GM23338 (cell line): ENCODE measurements around the gene DLGAP4. TPM values are rescaled to one million over a fixed set of nuclear protein-coding genes. Genes with fewer than 3 reads are reported as not detected.

Experiments used
- ATAC-seq: fragments of 200-7000 bp; cut with Tn5 transposase; 3 replicates; pipeline ENCODE4 v1.9.1; 2020
- DNase-seq: peaks from one replicate; pipeline ENCODE4 v3.0.0-alpha.2; 2015; ENCODE audit warnings: low spot score
- H2AFZ ChIP-seq: fragments of 200-600 bp; sonication (generic); 2 replicates; pipeline ENCODE4 v1.8.0; 2016; ENCODE audit warnings: antibody characterized with exemption, mild to moderate bottlenecking, moderate library complexity
- H3F3A ChIP-seq: fragments of 200-600 bp; sonication (generic); replicated peaks from 2 replicates; pipeline ENCODE4 v1.8.0; 2017; ENCODE audit warnings: antibody characterized with exemption, mixed run types, low read depth
- H3K27ac ChIP-seq: fragments of 200-600 bp; sonication (generic); 2 replicates; pipeline ENCODE4 v1.6.1; 2016; ENCODE audit warnings: low read depth
- H3K27me3 ChIP-seq: fragments of 200-600 bp; sonication (generic); 2 replicates; pipeline ENCODE4 v1.8.0; 2016; ENCODE audit warnings: mild to moderate bottlenecking, mixed run types, moderate library complexity; ENCODE audit not compliant: insufficient read depth
- H3K36me3 ChIP-seq: fragments of 200-600 bp; sonication (generic); 2 replicates; pipeline ENCODE4 v1.8.0; 2016; ENCODE audit warnings: mild to moderate bottlenecking; ENCODE audit not compliant: insufficient read depth
- H3K4me1 ChIP-seq: fragments of 200-600 bp; sonication (generic); 2 replicates; pipeline ENCODE4 v1.8.0; 2016; ENCODE audit warnings: mild to moderate bottlenecking, moderate library complexity; ENCODE audit not compliant: insufficient read depth
- H3K4me2 ChIP-seq: fragments of 200-600 bp; sonication (generic); 2 replicates; pipeline ENCODE4 v1.7.1; 2017; ENCODE audit warnings: mixed run types
- H3K4me3 ChIP-seq: fragments of 200-600 bp; sonication (generic); 2 replicates; pipeline ENCODE4 v1.6.1; 2016; ENCODE audit warnings: mixed run types
- H3K79me2 ChIP-seq: fragments of 200-600 bp; sonication (generic); replicated peaks from 2 replicates; pipeline ENCODE4 v1.8.0; 2017; ENCODE audit warnings: mild to moderate bottlenecking; ENCODE audit not compliant: insufficient read depth
- H3K9me2 ChIP-seq: fragments of 200-600 bp; sonication (generic); 2 replicates; pipeline ENCODE4 v1.8.0; 2017; ENCODE audit not compliant: insufficient read depth
- H4K20me1 ChIP-seq: fragments of 200-600 bp; sonication (generic); replicated peaks from 2 replicates; pipeline ENCODE4 v1.8.0; 2017; ENCODE audit warnings: mild to moderate bottlenecking; ENCODE audit not compliant: insufficient read depth
- H3K27ac Mint-ChIP-seq: 2 replicates; pipeline ENCODE4 v1.8.0; 2020; ENCODE audit warnings: inconsistent platforms, mild to moderate bottlenecking, moderate library complexity, mixed read lengths
- H3K27me3 Mint-ChIP-seq: 3 replicates; pipeline ENCODE4 v1.8.0; 2022; ENCODE audit warnings: low read depth, mild to moderate bottlenecking, moderate library complexity, mixed read lengths, inconsistent platforms; ENCODE audit not compliant: insufficient read depth, poor library complexity
- H3K36me3 Mint-ChIP-seq: 3 replicates; pipeline ENCODE4 v1.8.0; 2021; ENCODE audit warnings: low read depth, mild to moderate bottlenecking, inconsistent platforms, moderate library complexity, mixed read lengths
- H3K4me1 Mint-ChIP-seq: 3 replicates; pipeline ENCODE4 v1.8.0; 2020; ENCODE audit warnings: mild to moderate bottlenecking, inconsistent platforms, mixed read lengths
- H3K4me3 Mint-ChIP-seq: 3 replicates; pipeline ENCODE4 v1.8.0; 2021; ENCODE audit warnings: moderate library complexity, mild to moderate bottlenecking, inconsistent platforms, mixed read lengths
- H3K9me3 Mint-ChIP-seq: 3 replicates; pipeline ENCODE4 v1.8.0; 2020; ENCODE audit warnings: moderate library complexity, mild to moderate bottlenecking, inconsistent platforms, mixed read lengths
- CREB1 ChIP-seq: fragments of 250-450 bp; sonication (Bioruptor Pico); IDR thresholded peaks from 2 replicates; pipeline ENCODE4 v1.5.0; 2020; ENCODE audit warnings: low read depth, mild to moderate bottlenecking, moderate library complexity
- EZH2 ChIP-seq: fragments of 200-600 bp; sonication (generic); IDR thresholded peaks from one replicate; pipeline ENCODE4 v1.8.0; 2017; ENCODE audit warnings: antibody characterized with exemption, mild to moderate bottlenecking, low read depth; ENCODE audit not compliant: unreplicated experiment
- EZH2phosphoT487 ChIP-seq: fragments of 200-600 bp; sonication (generic); IDR thresholded peaks from one replicate; pipeline ENCODE4 v1.8.1; 2018; ENCODE audit warnings: antibody characterized with exemption; ENCODE audit not compliant: unreplicated experiment
- JUNB ChIP-seq: IDR thresholded peaks from one replicate; pipeline ENCODE4 v1.6.1; 2016; ENCODE audit warnings: antibody characterized with exemption; ENCODE audit not compliant: unreplicated experiment
- NANOG ChIP-seq: IDR thresholded peaks from 2 replicates; pipeline ENCODE4 v1.6.1; 2016; ENCODE audit warnings: antibody characterized with exemption, borderline replicate concordance
- POLR2AphosphoS5 ChIP-seq: IDR thresholded peaks from 2 replicates; pipeline ENCODE4 v1.6.1; 2016; ENCODE audit warnings: antibody characterized with exemption, low read depth
- STAT1 ChIP-seq: IDR thresholded peaks from one replicate; pipeline ENCODE4 v1.6.1; 2016; ENCODE audit warnings: antibody characterized with exemption; ENCODE audit not compliant: unreplicated experiment
- ZNF114 ChIP-seq: fragments of 250-450 bp; sonication (Bioruptor Pico); IDR thresholded peaks from 2 replicates; pipeline ENCODE4 v1.5.0; 2020; ENCODE audit warnings: mild to moderate bottlenecking, moderate library complexity
- ZNF331 ChIP-seq: fragments of 250-450 bp; sonication (Bioruptor Pico); IDR thresholded peaks from 2 replicates; pipeline ENCODE4 v1.5.0; 2020; ENCODE audit warnings: low read depth, mild to moderate bottlenecking, moderate library complexity
- polyA plus RNA-seq: library from polyadenylated mRNA; unstranded; fragments of >200 nt; fragmentation: Nextera tagmentation; extraction: Ambion mirVana; gene quantifications from 2 replicates; pipeline ENCODE4 v1.2.1, GENCODE V29; 2016
- total RNA-seq: library from RNA; depleted of rRNA; stranded (reverse); fragments of >200 nt; shearing (Covaris generic); gene quantifications from 2 replicates; pipeline ENCODE4 v1.2.3, GENCODE V29; 2014
- TF ChIP-seq, protein P1 (sequence below): IDR thresholded peaks from one replicate; pipeline ENCODE4 v1.6.1; 2018; ENCODE audit warnings: antibody characterized with exemption; ENCODE audit not compliant: unreplicated experiment
- TF ChIP-seq, protein P2 (sequence below): IDR thresholded peaks from 2 replicates; pipeline ENCODE4 v1.6.1; 2016; ENCODE audit warnings: antibody characterized with exemption
- TF ChIP-seq, protein P3 (sequence below), 2 experiments: fragments of 200-600 bp in 1 of 2; sonication (generic) in 1 of 2; conservative IDR thresholded peaks; 2 replicates each; pipeline versions ENCODE4 v1.5.1 to v1.6.1; 2016 to 2017; ENCODE audit warnings: antibody characterized with exemption in 2 of 2, low read depth in 2 of 2, mild to moderate bottlenecking in 2 of 2, moderate library complexity in 1 of 2

Gene DLGAP4
- total and polyA plus RNA-seq, 2 experiments from 2014 or later = 46.1 to 52.2 TPM

DNA sequence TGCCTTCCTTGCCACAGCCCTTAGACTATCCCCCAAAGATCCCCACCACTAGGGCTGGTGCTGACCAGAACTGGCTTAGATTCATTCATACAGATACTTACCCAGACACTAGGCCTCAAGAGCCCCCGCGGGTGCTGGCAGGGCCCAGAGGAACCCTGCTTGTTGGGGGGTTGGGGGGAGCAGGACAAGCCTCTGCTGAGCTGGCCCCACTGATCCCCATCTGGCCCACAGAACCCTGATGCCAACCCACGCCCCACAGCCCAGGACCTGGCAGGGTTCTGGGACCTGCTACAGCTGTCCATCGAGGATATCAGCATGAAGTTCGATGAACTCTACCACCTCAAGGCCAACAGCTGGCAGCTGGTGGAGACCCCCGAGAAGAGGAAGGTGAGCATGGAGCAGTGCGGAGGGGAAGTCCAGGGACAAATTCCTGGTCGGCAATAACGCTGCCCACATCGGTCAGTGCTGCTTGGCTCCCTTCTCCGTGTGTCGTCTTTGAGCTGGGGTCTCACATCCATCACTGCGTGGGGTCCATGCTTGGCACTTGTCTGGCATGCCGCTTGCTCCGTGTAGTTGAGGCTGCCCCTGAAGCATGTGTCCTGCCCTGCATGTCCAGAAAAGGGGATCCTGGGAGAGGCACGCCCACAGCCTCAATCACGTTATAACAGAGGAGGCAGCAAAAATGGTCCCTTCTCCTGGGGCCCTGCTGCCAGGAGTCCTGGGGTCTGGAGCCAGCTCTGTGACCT lies 219.7 kb downstream of the DLGAP4 start:
- H3K4me1 ChIP-seq = no peaks in the 10 kb centered on the region
- no peaks in the 10 kb centered on the region for H3K79me2 ChIP-seq
- peak overlapping the region; percentile 82; the same call in 1 of the 2 replicates for H3K27ac Mint-ChIP-seq
- 0 out of 2 replicates have a peak, but pooled peaks cover 8% of the 10 kb centered on the region for H3F3A ChIP-seq
- H3K27me3 Mint-ChIP-seq = peaks cover 2% of the 10 kb centered on the region
- peaks cover 39% of the 10 kb centered on the region for H3K36me3 Mint-ChIP-seq
- H3K9me3 Mint-ChIP-seq = no peaks in the 10 kb centered on the region
- no peak overlapping the region for H3K4me3 Mint-ChIP-seq
- no peak overlapping the region for H3K4me3 ChIP-seq
- H3K4me2 ChIP-seq = no peak overlapping the region
- no peaks in the 10 kb centered on the region for H3K27me3 ChIP-seq
- DNase-seq (no peak), ATAC-seq (no peak)
- no peak overlapping the region for H2AFZ ChIP-seq
- no peak for TF ChIP-seq JUNB
- TF ChIP-seq CREB1 (CRISPR knock-in tag) = no peak
- TF ChIP-seq, protein P1, sequence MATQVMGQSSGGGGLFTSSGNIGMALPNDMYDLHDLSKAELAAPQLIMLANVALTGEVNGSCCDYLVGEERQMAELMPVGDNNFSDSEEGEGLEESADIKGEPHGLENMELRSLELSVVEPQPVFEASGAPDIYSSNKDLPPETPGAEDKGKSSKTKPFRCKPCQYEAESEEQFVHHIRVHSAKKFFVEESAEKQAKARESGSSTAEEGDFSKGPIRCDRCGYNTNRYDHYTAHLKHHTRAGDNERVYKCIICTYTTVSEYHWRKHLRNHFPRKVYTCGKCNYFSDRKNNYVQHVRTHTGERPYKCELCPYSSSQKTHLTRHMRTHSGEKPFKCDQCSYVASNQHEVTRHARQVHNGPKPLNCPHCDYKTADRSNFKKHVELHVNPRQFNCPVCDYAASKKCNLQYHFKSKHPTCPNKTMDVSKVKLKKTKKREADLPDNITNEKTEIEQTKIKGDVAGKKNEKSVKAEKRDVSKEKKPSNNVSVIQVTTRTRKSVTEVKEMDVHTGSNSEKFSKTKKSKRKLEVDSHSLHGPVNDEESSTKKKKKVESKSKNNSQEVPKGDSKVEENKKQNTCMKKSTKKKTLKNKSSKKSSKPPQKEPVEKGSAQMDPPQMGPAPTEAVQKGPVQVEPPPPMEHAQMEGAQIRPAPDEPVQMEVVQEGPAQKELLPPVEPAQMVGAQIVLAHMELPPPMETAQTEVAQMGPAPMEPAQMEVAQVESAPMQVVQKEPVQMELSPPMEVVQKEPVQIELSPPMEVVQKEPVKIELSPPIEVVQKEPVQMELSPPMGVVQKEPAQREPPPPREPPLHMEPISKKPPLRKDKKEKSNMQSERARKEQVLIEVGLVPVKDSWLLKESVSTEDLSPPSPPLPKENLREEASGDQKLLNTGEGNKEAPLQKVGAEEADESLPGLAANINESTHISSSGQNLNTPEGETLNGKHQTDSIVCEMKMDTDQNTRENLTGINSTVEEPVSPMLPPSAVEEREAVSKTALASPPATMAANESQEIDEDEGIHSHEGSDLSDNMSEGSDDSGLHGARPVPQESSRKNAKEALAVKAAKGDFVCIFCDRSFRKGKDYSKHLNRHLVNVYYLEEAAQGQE = no peak
- TF ChIP-seq NANOG = no peak
- TF ChIP-seq, protein P2, sequence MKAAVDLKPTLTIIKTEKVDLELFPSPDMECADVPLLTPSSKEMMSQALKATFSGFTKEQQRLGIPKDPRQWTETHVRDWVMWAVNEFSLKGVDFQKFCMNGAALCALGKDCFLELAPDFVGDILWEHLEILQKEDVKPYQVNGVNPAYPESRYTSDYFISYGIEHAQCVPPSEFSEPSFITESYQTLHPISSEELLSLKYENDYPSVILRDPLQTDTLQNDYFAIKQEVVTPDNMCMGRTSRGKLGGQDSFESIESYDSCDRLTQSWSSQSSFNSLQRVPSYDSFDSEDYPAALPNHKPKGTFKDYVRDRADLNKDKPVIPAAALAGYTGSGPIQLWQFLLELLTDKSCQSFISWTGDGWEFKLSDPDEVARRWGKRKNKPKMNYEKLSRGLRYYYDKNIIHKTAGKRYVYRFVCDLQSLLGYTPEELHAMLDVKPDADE = no peak
- no peak for TF ChIP-seq ZNF114 (CRISPR knock-in tag)
- H3K36me3 ChIP-seq = peaks cover 12% of the 10 kb centered on the region
- no peaks in the 10 kb centered on the region for H3K4me1 Mint-ChIP-seq
- H3K27ac ChIP-seq = peak overlapping the region; percentile 32; the same call in 1 of the 2 replicates
- H3K9me2 ChIP-seq = no peaks in the 10 kb centered on the region
- peaks cover 7% of the 10 kb centered on the region; the same call in 1 of the 2 replicates for H4K20me1 ChIP-seq

DNA sequence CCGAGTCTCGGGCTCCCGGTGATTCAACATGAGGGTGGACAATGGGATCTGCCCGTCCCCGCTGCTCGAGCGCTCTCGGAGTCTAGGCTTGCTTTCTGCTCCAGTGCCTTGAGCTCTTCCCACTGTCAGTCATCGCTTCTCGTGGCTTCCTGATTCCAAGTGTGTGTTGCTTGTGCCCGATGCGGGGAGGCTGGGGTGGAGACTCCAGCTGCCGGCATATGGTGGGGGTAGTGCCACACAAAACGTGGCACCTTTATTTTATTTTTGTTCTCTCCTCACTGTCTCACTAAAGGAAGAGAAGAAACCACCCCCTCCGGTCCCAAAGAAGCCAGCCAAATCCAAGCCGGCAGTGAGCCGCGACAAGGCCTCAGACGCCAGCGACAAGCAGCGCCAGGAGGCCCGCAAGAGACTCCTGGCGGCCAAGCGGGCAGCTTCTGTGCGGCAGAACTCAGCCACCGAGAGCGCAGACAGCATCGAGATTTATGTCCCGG lies 220.4 kb downstream of the DLGAP4 start:
- no peak overlapping the region for H3K4me2 ChIP-seq
- no peaks in the 10 kb centered on the region for H3K4me1 ChIP-seq
- no peak overlapping the region for H3K4me3 Mint-ChIP-seq
- no peak overlapping the region for H2AFZ ChIP-seq
- no peak overlapping the region for H3K4me3 ChIP-seq
- peaks cover 7% of the 10 kb centered on the region; the same call in 1 of the 2 replicates for H4K20me1 ChIP-seq
- H3K27ac ChIP-seq = peak overlapping the region; percentile 32; the same call in 1 of the 2 replicates
- no peaks in the 10 kb centered on the region for H3K27me3 Mint-ChIP-seq
- peaks cover 39% of the 10 kb centered on the region for H3K36me3 Mint-ChIP-seq
- DNase-seq = no peak
- ATAC-seq = no peak
- no peaks in the 10 kb centered on the region for H3K9me3 Mint-ChIP-seq
- H3K4me1 Mint-ChIP-seq = no peaks in the 10 kb centered on the region
- no peaks in the 10 kb centered on the region for H3K79me2 ChIP-seq
- H3F3A ChIP-seq = 0 out of 2 replicates have a peak, but pooled peaks cover 8% of the 10 kb centered on the region
- peaks cover 12% of the 10 kb centered on the region for H3K36me3 ChIP-seq
- no peaks in the 10 kb centered on the region for H3K27me3 ChIP-seq
- no peaks in the 10 kb centered on the region for H3K9me2 ChIP-seq
- no peak overlapping the region for H3K27ac Mint-ChIP-seq
- TF ChIP-seq STAT1 = no peak
- TF ChIP-seq POLR2AphosphoS5 = no peak
- TF ChIP-seq EZH2 = no peak
- TF ChIP-seq NANOG = no peak
- TF ChIP-seq, protein P3, sequence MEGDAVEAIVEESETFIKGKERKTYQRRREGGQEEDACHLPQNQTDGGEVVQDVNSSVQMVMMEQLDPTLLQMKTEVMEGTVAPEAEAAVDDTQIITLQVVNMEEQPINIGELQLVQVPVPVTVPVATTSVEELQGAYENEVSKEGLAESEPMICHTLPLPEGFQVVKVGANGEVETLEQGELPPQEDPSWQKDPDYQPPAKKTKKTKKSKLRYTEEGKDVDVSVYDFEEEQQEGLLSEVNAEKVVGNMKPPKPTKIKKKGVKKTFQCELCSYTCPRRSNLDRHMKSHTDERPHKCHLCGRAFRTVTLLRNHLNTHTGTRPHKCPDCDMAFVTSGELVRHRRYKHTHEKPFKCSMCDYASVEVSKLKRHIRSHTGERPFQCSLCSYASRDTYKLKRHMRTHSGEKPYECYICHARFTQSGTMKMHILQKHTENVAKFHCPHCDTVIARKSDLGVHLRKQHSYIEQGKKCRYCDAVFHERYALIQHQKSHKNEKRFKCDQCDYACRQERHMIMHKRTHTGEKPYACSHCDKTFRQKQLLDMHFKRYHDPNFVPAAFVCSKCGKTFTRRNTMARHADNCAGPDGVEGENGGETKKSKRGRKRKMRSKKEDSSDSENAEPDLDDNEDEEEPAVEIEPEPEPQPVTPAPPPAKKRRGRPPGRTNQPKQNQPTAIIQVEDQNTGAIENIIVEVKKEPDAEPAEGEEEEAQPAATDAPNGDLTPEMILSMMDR (conservative IDR thresholded peaks at IDR 0.05; ENCODE audit: low read depth in 2 of 2) = no peak
- TF ChIP-seq, protein P2 = no peak
- no peak for TF ChIP-seq ZNF331
- TF ChIP-seq CREB1 (CRISPR knock-in tag) = no peak
- no peak for TF ChIP-seq EZH2phosphoT487
- TF ChIP-seq JUNB = no peak
